A549 (cell line): Measurements from ENCODE around the gene FANCC. TPM values are rescaled to one million over a fixed set of nuclear protein-coding genes. Genes with fewer than 3 reads are reported as not detected.

Experiments
- ATAC-seq, 2 experiments: fragments of 200-7000 bp in 1 of 2; fragments of >200 bp in 1 of 2; cut with Nextera tagmentation in 1 of 2; cut with Tn5 transposase in 1 of 2; 3 replicates each; pipeline versions ENCODE4 v1.8.0 to v1.9.1; 2018 to 2020; ENCODE audit warnings: mild to moderate bottlenecking in 1 of 2, moderate library complexity in 1 of 2
- CTCF ChIA-PET: fragments of 300-600 bp; sonication (Branson Sonifier 250); formaldehyde crosslinking; extraction: SDS; loops from one replicate; lab custom pipeline; 2021; ENCODE audit warnings: antibody characterized with exemption, inconsistent platforms; lab: Yijun Ruan, JAX
- POLR2A ChIA-PET: fragments of 350-600 bp; formaldehyde crosslinking; extraction: SDS; loops from one replicate; lab custom pipeline; 2021; ENCODE audit warnings: antibody characterized with exemption, inconsistent platforms; lab: Yijun Ruan, JAX
- DNase-seq, 2 experiments: peaks; one replicate each; pipeline versions ENCODE4 v3.0.0 to v3.0.0-alpha.2; 2011 to 2016; ENCODE audit warnings: low read depth in 1 of 2, low spot score in 1 of 2
- FAIRE-seq: peaks from 2 replicates; lab custom pipeline; 2011; peaks lifted over from hg19 to GRCh38; lab: Jason Lieb, UNC
- H3K27ac ChIP-seq, 2 experiments: fragments of >200 bp; sonication (Bioruptor Twin); formaldehyde crosslinking; 3 replicates each; pipeline ENCODE4 v1.5.1; 2016 to 2017
- H3K4me1 ChIP-seq: fragments of >200 bp; sonication (Bioruptor Twin); formaldehyde crosslinking; 3 replicates; pipeline ENCODE4 v1.6.1; 2016
- H3K4me2 ChIP-seq: fragments of >200 bp; sonication (Bioruptor Twin); formaldehyde crosslinking; 3 replicates; pipeline ENCODE4 v1.6.1; 2016
- H3K4me3 ChIP-seq: fragments of >200 bp; sonication (Bioruptor Twin); formaldehyde crosslinking; 3 replicates; pipeline ENCODE4 v1.5.1; 2016
- H3K9me3 ChIP-seq: fragments of >200 bp; sonication (Bioruptor Twin); formaldehyde crosslinking; 3 replicates; pipeline ENCODE4 v1.6.1; 2016
- CBX2 ChIP-seq: fragments of 200-600 bp; sonication (generic); IDR thresholded peaks from 2 replicates; pipeline ENCODE4 v1.6.1; 2016; ENCODE audit warnings: low read depth, mild to moderate bottlenecking, borderline replicate concordance
- CHD4 ChIP-seq: fragments of 200-600 bp; sonication (generic); IDR thresholded peaks from 2 replicates; pipeline ENCODE4 v1.6.1; 2016; ENCODE audit warnings: antibody characterized with exemption, mild to moderate bottlenecking, borderline replicate concordance
- CTCF ChIP-seq: fragments of >200 bp; sonication (Bioruptor Twin); formaldehyde crosslinking; IDR thresholded peaks from 3 replicates; pipeline ENCODE4 v1.5.1; 2016
- E2F6 ChIP-seq: IDR thresholded peaks from 2 replicates; pipeline ENCODE4 v1.6.1; 2012; ENCODE audit warnings: low read depth, borderline replicate concordance
- EHMT2 ChIP-seq: fragments of 200-600 bp; sonication (generic); IDR thresholded peaks from 2 replicates; pipeline ENCODE4 v1.6.1; 2016; ENCODE audit warnings: antibody characterized with exemption, low read depth, mild to moderate bottlenecking, moderate library complexity
- ELK1 ChIP-seq: fragments of 150-350 bp; IDR thresholded peaks from 2 replicates; pipeline ENCODE4 v1.6.1; 2014; ENCODE audit warnings: low read depth, mild to moderate bottlenecking, low read length
- HMGXB4 ChIP-seq: fragments of 250-450 bp; sonication (Bioruptor Pico); IDR thresholded peaks from 2 replicates; pipeline ENCODE4 v1.5.0; 2021; ENCODE audit warnings: mild to moderate bottlenecking, moderate library complexity, borderline replicate concordance
- HOXB13 ChIP-seq: fragments of 250-450 bp; sonication (Bioruptor Pico); IDR thresholded peaks from 2 replicates; pipeline ENCODE4 v1.5.0; 2020; ENCODE audit warnings: low read depth, mild to moderate bottlenecking, moderate library complexity
- JUN ChIP-seq, 2 experiments: fragments of >200 bp; sonication (Bioruptor Twin); formaldehyde crosslinking; IDR thresholded peaks; 2 replicates in 1 of 2; 3 replicates in 1 of 2; pipeline ENCODE4 v1.6.1; 2016 to 2017
- JUNB ChIP-seq: fragments of >200 bp; sonication (Bioruptor Twin); formaldehyde crosslinking; IDR thresholded peaks from 2 replicates; pipeline ENCODE4 v1.6.1; 2016
- KDM5A ChIP-seq: fragments of 200-600 bp; sonication (generic); IDR thresholded peaks from 2 replicates; pipeline ENCODE4 v1.6.1; 2016; ENCODE audit warnings: antibody characterized with exemption, mild to moderate bottlenecking
- NPAS2 ChIP-seq: fragments of 250-450 bp; sonication (Bioruptor Pico); IDR thresholded peaks from 2 replicates; pipeline ENCODE4 v1.8.0; 2022; ENCODE audit warnings: mild to moderate bottlenecking, moderate library complexity, borderline replicate concordance
- NR3C1 ChIP-seq: fragments of >200 bp; sonication (Bioruptor Twin); formaldehyde crosslinking; IDR thresholded peaks from 3 replicates; pipeline ENCODE4 v1.6.1; 2017
- POLR2A ChIP-seq: IDR thresholded peaks from 2 replicates; pipeline ENCODE4 v1.6.1; 2012; ENCODE audit warnings: mild to moderate bottlenecking, low read length
- POLR2AphosphoS2 ChIP-seq: conservative IDR thresholded peaks from 2 replicates; pipeline ENCODE4 v1.6.1; 2012; ENCODE audit warnings: low read length, improper control_type of control experiment, inconsistent platforms
- RAD21 ChIP-seq, 2 experiments: fragments of >200 bp in 1 of 2; sonication (Bioruptor Twin) in 1 of 2; formaldehyde crosslinking in 1 of 2; IDR thresholded peaks in 1 of 2; conservative IDR thresholded peaks in 1 of 2; 2 replicates in 1 of 2; 3 replicates in 1 of 2; pipeline ENCODE4 v1.6.1; 2012 to 2018; ENCODE audit warnings: inconsistent platforms in 1 of 2
- RARB ChIP-seq: fragments of 250-450 bp; sonication (Bioruptor Pico); IDR thresholded peaks from 2 replicates; pipeline ENCODE4 v1.8.0; 2021; ENCODE audit warnings: mild to moderate bottlenecking, moderate library complexity
- SMC3 ChIP-seq: fragments of >200 bp; sonication (Bioruptor Twin); formaldehyde crosslinking; IDR thresholded peaks from 3 replicates; pipeline ENCODE4 v1.6.1; 2018; ENCODE audit warnings: inconsistent platforms
- ZC3H11A ChIP-seq: fragments of 450-650 bp; IDR thresholded peaks from 2 replicates; pipeline ENCODE4 v1.6.1; 2014; ENCODE audit warnings: antibody characterized with exemption, mild to moderate bottlenecking
- ZFP36 ChIP-seq: fragments of 450-650 bp; IDR thresholded peaks from 2 replicates; pipeline ENCODE4 v1.6.1; 2014; ENCODE audit warnings: borderline replicate concordance; ENCODE audit not compliant: partially characterized antibody
- WGBS: methylation state at CpG from one replicate; pipeline ENCODE4 v1.1.6; 2017; ENCODE audit errors: missing lambda C conversion rate; 5-methylcytosine and 5-hydroxymethylcytosine counted together
- polyA plus RNA-seq, 4 experiments: library from polyadenylated mRNA; depleted of rRNA in 3 of 4; stranded (reverse); fragments of >200 nt; fragmentation: RNase III in 1 of 4; extraction: RNeasy Plus Mini Kit Qiagen cat#74134 plus additional on column Dnase treatment in 1 of 4; gene quantifications; 2 replicates in 3 of 4; 3 replicates in 1 of 4; pipeline ENCODE4 v1.2.3, GENCODE V29; 2011 to 2017

The FANCC gene
- polyA plus RNA-seq, 2 of the 4 experiments (the other 2 are of a cell fraction), result 13.5 to 24.9 TPM

- no peak overlapping the region for H3K4me3 ChIP-seq
- TF ChIP-seq POLR2A, result no peak
- TF ChIP-seq CHD4, result no peak
- no peak for TF ChIP-seq E2F6
- no peak for TF ChIP-seq HOXB13 (CRISPR knock-in tag)
- TF ChIP-seq ELK1, result no peak
- no peak for TF ChIP-seq RARB (CRISPR knock-in tag)
- no peak for TF ChIP-seq NPAS2 (CRISPR knock-in tag)
- peak; percentile 58 for TF ChIP-seq CTCF
- TF ChIP-seq JUNB, result no peak
- TF ChIP-seq POLR2AphosphoS2, result no peak
- TF ChIP-seq RAD21 (conservative IDR thresholded peaks at IDR 0.05 in 1 of 2, IDR thresholded peaks at IDR 0.05 in 1 of 2), result peak; percentile 65 to 68
- TF ChIP-seq EHMT2, result no peak
- TF ChIP-seq NR3C1, result no peak
- no peak for TF ChIP-seq ZC3H11A
- no peak for TF ChIP-seq KDM5A
- TF ChIP-seq HMGXB4 (CRISPR knock-in tag), result no peak
- TF ChIP-seq JUN (IDR thresholded peaks at IDR 0.05), result no peak
- TF ChIP-seq SMC3, result peak; percentile 52
- DNase-seq (peak in 1 of 2 experiments; percentile 31), ATAC-seq (peak in 1 of 2 experiments; percentile 54; a peak in 2 of 6 replicates), FAIRE-seq (no peak)
- no peak overlapping the region for H3K27ac ChIP-seq
- H3K4me1 ChIP-seq, result peaks cover 44% of the 10 kb centered on the region
- H3K9me3 ChIP-seq, result no peaks in the 10 kb centered on the region
- CTCF ChIA-PET, result interaction anchor here (0.6 to 3.7 kb wide), 23 partner anchors 11 to 1052 kb away, joined by 3 to 18 read pairs (median 4); partner anchors contain the start of gene PCAT7
- 62% methylated on average over 5 of the region's 5 CpGs for WGBS
- peak overlapping the region; percentile 46; the same call in 2 of the 3 replicates for H3K4me2 ChIP-seq
- POLR2A ChIA-PET, result interaction anchor here (0.6 to 0.7 kb wide), 2 partner anchors 97 to 583 kb away, joined by 3 to 7 read pairs; no protein-coding TSS in a partner anchor
Measured at GRCh38 chr9:95264954-95265615, 52.4 kb downstream of the FANCC start.

GRCh38 chr9:95261890-95262289, 55.6 kb downstream of the FANCC start:
- DNase-seq (no peak), FAIRE-seq (no peak)
- CTCF ChIA-PET, result interaction anchor here (0.6 kb wide), 1 partner anchor 87 kb away, joined by 6 read pairs; no protein-coding TSS in a partner anchor

More at GRCh38 chr9:95261890-95262289, 55.6 kb downstream of the FANCC start:
- POLR2A ChIA-PET, result no interaction called here
- Histone ChIP-seq H3K27ac (no peak overlapping the region), H3K9me3 (no peaks in the 10 kb centered on the region), H3K4me3 (no peak overlapping the region), H3K4me2 (no peak overlapping the region), H3K4me1 (peaks cover 28% of the 10 kb centered on the region)
- TF ChIP-seq ZFP36 (no peak), CBX2 (no peak), ELK1 (no peak)
- ATAC-seq, result peak in 1 of 2 experiments; percentile 50; a peak in 1 of 6 replicates
- WGBS, result 41% methylated on average over 1 of the region's 1 CpG
